Neural progenitor cell (in vitro differentiated cells): ENCODE results near the gene WDR7. TPM values are rescaled to one million over a fixed set of nuclear protein-coding genes. Genes with fewer than 3 reads are reported as not detected.

Experiments
- DNase-seq: peaks from one replicate; pipeline ENCODE4 v3.0.0-alpha.2; 2016; ENCODE audit warnings: low spot score
- H2AFZ ChIP-seq: fragments of 200-600 bp; sonication (generic); replicated peaks from 2 replicates; pipeline ENCODE4 v1.6.1; 2016; ENCODE audit warnings: antibody characterized with exemption
- H3F3A ChIP-seq: fragments of 200-600 bp; sonication (generic); 2 replicates; pipeline ENCODE4 v1.6.1; 2016; ENCODE audit warnings: antibody characterized with exemption, low read depth
- H3K27ac ChIP-seq: fragments of 200-600 bp; sonication (generic); 2 replicates; pipeline ENCODE4 v1.5.1; 2016; ENCODE audit warnings: mild to moderate bottlenecking
- H3K27me3 ChIP-seq: fragments of 200-600 bp; sonication (generic); 2 replicates; pipeline ENCODE4 v1.6.1; 2016; ENCODE audit warnings: mild to moderate bottlenecking, moderate library complexity
- H3K36me3 ChIP-seq: fragments of 200-600 bp; sonication (generic); 2 replicates; pipeline ENCODE4 v1.5.1; 2016
- H3K4me1 ChIP-seq: fragments of 200-600 bp; sonication (generic); 2 replicates; pipeline ENCODE4 v1.6.1; 2016; ENCODE audit warnings: mixed run types
- H3K4me2 ChIP-seq: fragments of 200-600 bp; sonication (generic); 2 replicates; pipeline ENCODE4 v1.6.1; 2016
- H3K4me3 ChIP-seq: fragments of 200-600 bp; sonication (generic); 2 replicates; pipeline ENCODE4 v1.5.1; 2016
- H3K79me2 ChIP-seq: fragments of 200-600 bp; sonication (generic); 2 replicates; pipeline ENCODE4 v1.6.1; 2016; ENCODE audit warnings: low read depth
- H3K9ac ChIP-seq: fragments of 200-600 bp; sonication (generic); 2 replicates; pipeline ENCODE4 v1.6.1; 2016
- H3K9me3 ChIP-seq: fragments of 200-600 bp; sonication (generic); 2 replicates; pipeline ENCODE4 v1.5.1; 2016; ENCODE audit warnings: low read depth
- H4K20me1 ChIP-seq: fragments of 200-600 bp; sonication (generic); 2 replicates; pipeline ENCODE4 v1.6.1; 2016; ENCODE audit warnings: low read depth
- H3K27ac Mint-ChIP-seq: 3 replicates; pipeline ENCODE4 v1.8.0; 2021; ENCODE audit warnings: mixed read lengths
- H3K27me3 Mint-ChIP-seq: 2 replicates; pipeline ENCODE4 v1.8.0; 2022; ENCODE audit warnings: low read depth, mild to moderate bottlenecking, inconsistent platforms, moderate library complexity, mixed read lengths; ENCODE audit not compliant: insufficient read depth
- H3K36me3 Mint-ChIP-seq: 3 replicates; pipeline ENCODE4 v1.8.0; 2021; ENCODE audit warnings: mixed read lengths
- H3K4me1 Mint-ChIP-seq: 3 replicates; pipeline ENCODE4 v1.8.0; 2021; ENCODE audit warnings: mixed read lengths
- H3K4me3 Mint-ChIP-seq: 3 replicates; pipeline ENCODE4 v1.8.0; 2021; ENCODE audit warnings: mild to moderate bottlenecking, moderate library complexity, mixed read lengths
- H3K9me3 Mint-ChIP-seq: 3 replicates; pipeline ENCODE4 v1.8.0; 2020; ENCODE audit warnings: mixed read lengths
- EZH2 ChIP-seq: fragments of 200-600 bp; sonication (generic); IDR thresholded peaks from 2 replicates; pipeline ENCODE4 v1.6.1; 2017; ENCODE audit warnings: antibody characterized with exemption, mild to moderate bottlenecking, moderate library complexity
- EZH2phosphoT487 ChIP-seq: fragments of 200-600 bp; sonication (generic); IDR thresholded peaks from 2 replicates; pipeline ENCODE4 v1.6.1; 2017; ENCODE audit warnings: antibody characterized with exemption
- total RNA-seq: library from RNA; depleted of rRNA; stranded (reverse); fragments of >200 nt; gene quantifications from 2 replicates; pipeline ENCODE4 v1.2.3, GENCODE V29; 2015; ENCODE audit warnings: low replicate concordance
- TF ChIP-seq, protein P1 (sequence below): fragments of 200-600 bp; sonication (generic); IDR thresholded peaks from 2 replicates; pipeline ENCODE4 v1.5.1; 2017; ENCODE audit warnings: antibody characterized with exemption, mild to moderate bottlenecking

Gene WDR7
- 8.3 and 12.3 TPM in 2 replicates for total RNA-seq

DNA sequence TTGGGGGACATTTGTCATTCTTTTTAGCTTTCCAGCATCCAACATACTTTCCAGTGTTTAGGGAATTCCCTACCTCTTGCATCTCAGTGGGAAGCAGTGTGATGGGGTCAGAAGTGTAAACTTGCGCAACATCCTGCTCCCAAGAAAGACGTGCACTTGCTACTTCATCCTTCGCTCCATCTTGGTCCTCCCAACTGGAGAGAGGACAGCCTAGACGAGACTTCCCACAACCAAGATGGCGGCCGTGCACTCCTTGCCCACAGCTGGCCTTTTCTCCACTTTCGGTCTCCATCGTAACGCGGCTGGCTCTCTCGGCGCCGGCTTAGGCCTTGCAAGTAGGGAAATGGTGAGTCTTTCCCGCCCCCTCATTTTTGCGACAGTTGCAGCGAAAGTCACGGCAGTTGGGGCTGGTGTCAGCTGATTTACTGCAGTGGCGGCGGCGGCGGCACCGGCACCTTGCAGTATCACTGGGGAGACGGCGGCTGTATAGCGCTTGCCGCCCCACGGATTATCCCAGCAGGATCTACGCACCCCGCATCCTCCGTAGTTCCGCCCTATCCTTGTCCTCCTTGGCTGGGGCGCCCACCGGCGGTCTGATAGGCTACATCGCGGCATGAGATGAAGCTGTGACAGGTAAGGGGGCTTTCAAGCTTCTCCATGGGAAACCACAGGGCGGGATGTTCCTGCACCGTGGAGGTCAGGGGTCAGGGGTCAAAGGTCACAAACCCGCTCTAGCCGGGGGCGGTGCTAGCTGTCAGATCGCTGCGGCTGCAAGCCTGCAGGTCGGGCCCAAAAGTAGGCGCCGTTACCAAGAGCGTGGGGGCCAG, at the start of gene WDR7:
TSS of gene WDR7 (plus strand) at position 416 of the 827 bp plus-strand sequence. CDS start 21,157 bp downstream, outside the sequence.
- H3K4me1 Mint-ChIP-seq: peaks cover 12% of the 10 kb centered on the region
- TF ChIP-seq, protein P1, sequence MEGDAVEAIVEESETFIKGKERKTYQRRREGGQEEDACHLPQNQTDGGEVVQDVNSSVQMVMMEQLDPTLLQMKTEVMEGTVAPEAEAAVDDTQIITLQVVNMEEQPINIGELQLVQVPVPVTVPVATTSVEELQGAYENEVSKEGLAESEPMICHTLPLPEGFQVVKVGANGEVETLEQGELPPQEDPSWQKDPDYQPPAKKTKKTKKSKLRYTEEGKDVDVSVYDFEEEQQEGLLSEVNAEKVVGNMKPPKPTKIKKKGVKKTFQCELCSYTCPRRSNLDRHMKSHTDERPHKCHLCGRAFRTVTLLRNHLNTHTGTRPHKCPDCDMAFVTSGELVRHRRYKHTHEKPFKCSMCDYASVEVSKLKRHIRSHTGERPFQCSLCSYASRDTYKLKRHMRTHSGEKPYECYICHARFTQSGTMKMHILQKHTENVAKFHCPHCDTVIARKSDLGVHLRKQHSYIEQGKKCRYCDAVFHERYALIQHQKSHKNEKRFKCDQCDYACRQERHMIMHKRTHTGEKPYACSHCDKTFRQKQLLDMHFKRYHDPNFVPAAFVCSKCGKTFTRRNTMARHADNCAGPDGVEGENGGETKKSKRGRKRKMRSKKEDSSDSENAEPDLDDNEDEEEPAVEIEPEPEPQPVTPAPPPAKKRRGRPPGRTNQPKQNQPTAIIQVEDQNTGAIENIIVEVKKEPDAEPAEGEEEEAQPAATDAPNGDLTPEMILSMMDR: no peak
- TF ChIP-seq EZH2: no peak
- no peak for TF ChIP-seq EZH2phosphoT487
- no peaks in the 10 kb centered on the region for H3K27me3 Mint-ChIP-seq
- H3K79me2 ChIP-seq: peaks cover 42% of the 10 kb centered on the region
- H3K36me3 ChIP-seq: no peaks in the 10 kb centered on the region
- H3K9me3 Mint-ChIP-seq: peaks cover 6% of the 10 kb centered on the region
- H3K27ac Mint-ChIP-seq: peak within 1 kb of the TSS; percentile 61
- peaks cover 16% of the 10 kb centered on the region for H3K4me1 ChIP-seq
- H3F3A ChIP-seq: peaks cover 11% of the 10 kb centered on the region
- peak; percentile 97 for DNase-seq
- H4K20me1 ChIP-seq: peaks cover 7% of the 10 kb centered on the region
- peak within 1 kb of the TSS; percentile 5 for H3K9ac ChIP-seq
- peak within 1 kb of the TSS; percentile 90 for H3K4me3 Mint-ChIP-seq
- H2AFZ ChIP-seq: peak within 1 kb of the TSS; percentile 93
- no peaks in the 10 kb centered on the region for H3K9me3 ChIP-seq
- peak within 1 kb of the TSS; percentile 74 for H3K4me3 ChIP-seq
- peak within 1 kb of the TSS; percentile 82 for H3K27ac ChIP-seq
- peak within 1 kb of the TSS; percentile 98 for H3K4me2 ChIP-seq
- no peaks in the 10 kb centered on the region for H3K27me3 ChIP-seq
- H3K36me3 Mint-ChIP-seq: no peaks in the 10 kb centered on the region

DNA sequence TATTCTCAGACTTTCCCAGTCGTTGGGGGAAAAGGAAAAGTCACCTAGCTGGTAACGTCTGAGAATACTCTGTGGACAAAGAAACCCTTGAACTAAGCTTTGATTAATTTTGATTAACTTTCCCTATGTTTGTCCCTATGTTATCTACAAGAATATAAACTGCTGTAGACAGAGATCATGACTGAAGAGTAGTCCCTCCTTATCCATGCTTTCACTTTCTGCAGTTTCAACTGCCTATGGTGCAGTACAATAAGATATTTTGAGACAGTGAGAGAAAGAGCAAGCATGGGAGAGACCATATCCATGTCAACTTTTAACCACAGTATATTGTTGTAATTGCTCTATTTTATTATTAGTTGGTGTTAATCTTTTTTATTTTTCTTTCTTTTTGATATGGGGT, 44.5 kb upstream of the WDR7 start:
- no peak overlapping the region for H2AFZ ChIP-seq
- no peaks in the 10 kb centered on the region for H3K27me3 ChIP-seq
- no peaks in the 10 kb centered on the region for H3K36me3 ChIP-seq
- H3K4me3 ChIP-seq: no peak overlapping the region
- H4K20me1 ChIP-seq: no peaks in the 10 kb centered on the region
- no peak for DNase-seq
- TF ChIP-seq EZH2phosphoT487 (no peak), EZH2 (no peak)
- TF ChIP-seq, protein P1: no peak
- H3F3A ChIP-seq: no peaks in the 10 kb centered on the region
- H3K27ac Mint-ChIP-seq: no peak overlapping the region
- no peaks in the 10 kb centered on the region for H3K9me3 Mint-ChIP-seq
- no peaks in the 10 kb centered on the region for H3K9me3 ChIP-seq
- no peaks in the 10 kb centered on the region for H3K4me1 ChIP-seq
- H3K27me3 Mint-ChIP-seq: no peaks in the 10 kb centered on the region
- peaks cover 24% of the 10 kb centered on the region for H3K36me3 Mint-ChIP-seq
- H3K4me1 Mint-ChIP-seq: no peaks in the 10 kb centered on the region
- H3K4me3 Mint-ChIP-seq: no peak overlapping the region
- no peak overlapping the region for H3K9ac ChIP-seq
- H3K27ac ChIP-seq: no peak overlapping the region
- H3K4me2 ChIP-seq: no peak overlapping the region
- H3K79me2 ChIP-seq: no peaks in the 10 kb centered on the region

GRCh38 chr18:56615738-56616520, 35.2 kb upstream of the WDR7 start:
- Histone ChIP-seq H3K27me3 (no peaks in the 10 kb centered on the region), H3K4me2 (no peak overlapping the region), H3K79me2 (no peaks in the 10 kb centered on the region), H2AFZ (no peak overlapping the region), H3K9ac (no peak overlapping the region), H3K4me3 (no peak overlapping the region), H3K36me3 (peaks cover 13% of the 10 kb centered on the region), H3K4me1 (no peaks in the 10 kb centered on the region), H4K20me1 (no peaks in the 10 kb centered on the region), H3K9me3 (no peaks in the 10 kb centered on the region), H3K27ac (no peak overlapping the region), H3F3A (no peaks in the 10 kb centered on the region)
- Mint-ChIP-seq H3K27me3 (no peaks in the 10 kb centered on the region), H3K9me3 (no peaks in the 10 kb centered on the region), H3K27ac (no peak overlapping the region), H3K4me1 (no peaks in the 10 kb centered on the region), H3K4me3 (no peak overlapping the region), H3K36me3 (peaks cover 26% of the 10 kb centered on the region)
- DNase-seq: no peak
- TF ChIP-seq, protein P1: no peak
- TF ChIP-seq EZH2 (no peak), EZH2phosphoT487 (no peak)
